GM19328 (cell line): ENCODE results near the gene ANKRD33.
"Not testable (repeated sequence)": the region's sequence is repeated elsewhere in the genome, so short reads cannot be mapped to it uniquely, and the experiment has no call there.

Experiments used
- ATAC-seq: cut with Tn5 transposase; IDR thresholded peaks from one replicate; pipeline ENCODE4 v1.9.1; 2021; ENCODE audit warnings: mild to moderate bottlenecking, moderate library complexity; ENCODE audit not compliant: unreplicated experiment

The ANKRD33 gene

GRCh38 chr12:51874486-51874885 is 13.4 kb upstream of the ANKRD33 start:
- ATAC-seq: no peak

DNA sequence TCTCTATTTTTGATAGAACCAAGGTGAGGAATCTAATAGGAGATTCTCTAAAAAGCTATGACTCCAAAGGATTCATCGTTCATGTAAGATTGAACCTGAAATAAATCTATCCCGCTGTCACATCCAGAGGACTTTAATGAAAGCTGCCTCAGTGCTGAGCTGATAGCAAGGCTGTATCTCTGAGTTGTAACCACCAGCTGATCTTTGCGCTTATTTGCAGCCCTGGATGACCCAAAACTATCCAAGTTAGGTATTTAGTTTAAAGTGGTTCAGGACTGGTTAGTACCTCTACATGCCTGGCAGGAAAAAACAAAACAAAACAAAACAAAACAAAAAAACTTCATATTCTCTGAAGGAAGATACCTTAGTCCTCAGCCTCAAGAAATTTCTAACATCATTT is 8.8 kb upstream of the ANKRD33 start:
- ATAC-seq: no peak

GRCh38 chr12:51883295-51883694 is 4.6 kb upstream of the ANKRD33 start:
- ATAC-seq: no peak

DNA sequence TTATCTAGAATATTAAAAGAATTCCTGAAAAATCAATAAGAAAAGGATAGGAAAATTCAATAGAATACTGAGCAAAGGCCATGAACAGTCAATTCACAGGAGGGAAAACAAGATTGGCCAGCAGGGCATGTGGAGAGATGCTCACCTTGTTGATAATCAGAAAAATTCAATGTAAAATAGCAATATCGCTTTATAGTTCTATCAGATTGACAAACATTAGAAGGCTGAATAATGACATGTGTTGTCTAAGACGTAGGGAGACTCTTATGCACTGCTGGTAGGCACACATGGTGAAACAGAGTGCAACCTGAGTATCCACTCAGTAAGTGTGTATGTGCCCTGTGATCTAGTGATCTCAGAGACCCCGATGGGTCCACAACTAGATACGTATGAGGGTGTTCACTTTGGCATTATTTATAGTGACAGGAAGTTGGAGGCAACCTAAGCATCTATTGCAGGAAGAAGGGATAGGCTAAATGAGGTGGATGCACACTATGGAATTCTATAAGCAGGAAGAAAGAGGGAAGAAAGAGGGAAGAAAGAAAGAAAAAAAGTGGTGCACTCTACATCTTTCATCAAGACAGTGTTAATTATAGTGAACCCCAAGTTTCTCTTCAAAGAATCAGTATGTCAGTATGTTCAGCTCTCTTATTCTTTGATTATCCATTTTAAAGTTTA is 3.8 kb upstream of the ANKRD33 start:
- no peak for ATAC-seq

- ATAC-seq: no peak
Measured at GRCh38 chr12:51884676-51885229, 3.1 kb upstream of the ANKRD33 start.

- not testable (repeated sequence) for ATAC-seq
Measured at GRCh38 chr12:51885294-51886020, 2.4 kb upstream of the ANKRD33 start.

DNA sequence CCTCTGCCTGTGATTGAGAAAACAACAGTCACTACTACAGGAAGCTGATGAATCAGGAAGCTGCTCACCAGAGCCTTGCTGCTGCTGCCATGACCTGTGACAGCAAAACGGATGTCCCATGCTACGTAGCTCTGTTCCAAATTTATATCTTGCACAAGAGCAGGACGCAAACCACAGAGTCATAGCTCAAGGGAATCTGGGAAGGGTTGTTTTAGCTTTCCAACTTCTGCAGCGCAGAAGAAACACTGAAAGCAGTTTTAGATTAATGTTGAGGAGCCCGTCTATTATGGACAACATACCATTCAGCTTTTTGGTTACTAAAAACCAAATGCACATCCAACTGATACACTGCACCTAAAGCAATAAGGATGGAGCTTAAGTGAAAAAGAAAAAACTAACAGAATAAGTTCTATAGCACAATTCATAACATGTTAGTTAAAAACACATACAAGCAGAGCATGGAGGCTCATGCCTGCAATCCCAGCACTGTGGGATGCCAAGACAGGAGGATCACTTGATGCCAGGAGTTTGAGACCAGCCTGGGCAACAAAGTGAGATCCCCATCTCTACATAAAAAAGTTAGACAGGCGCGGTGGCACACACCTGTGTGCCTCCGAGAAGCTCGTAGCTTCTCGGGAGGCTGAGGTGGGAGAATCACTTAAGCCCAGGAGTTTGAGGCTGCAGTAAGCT is 1.7 kb upstream of the ANKRD33 start:
- no peak for ATAC-seq

DNA sequence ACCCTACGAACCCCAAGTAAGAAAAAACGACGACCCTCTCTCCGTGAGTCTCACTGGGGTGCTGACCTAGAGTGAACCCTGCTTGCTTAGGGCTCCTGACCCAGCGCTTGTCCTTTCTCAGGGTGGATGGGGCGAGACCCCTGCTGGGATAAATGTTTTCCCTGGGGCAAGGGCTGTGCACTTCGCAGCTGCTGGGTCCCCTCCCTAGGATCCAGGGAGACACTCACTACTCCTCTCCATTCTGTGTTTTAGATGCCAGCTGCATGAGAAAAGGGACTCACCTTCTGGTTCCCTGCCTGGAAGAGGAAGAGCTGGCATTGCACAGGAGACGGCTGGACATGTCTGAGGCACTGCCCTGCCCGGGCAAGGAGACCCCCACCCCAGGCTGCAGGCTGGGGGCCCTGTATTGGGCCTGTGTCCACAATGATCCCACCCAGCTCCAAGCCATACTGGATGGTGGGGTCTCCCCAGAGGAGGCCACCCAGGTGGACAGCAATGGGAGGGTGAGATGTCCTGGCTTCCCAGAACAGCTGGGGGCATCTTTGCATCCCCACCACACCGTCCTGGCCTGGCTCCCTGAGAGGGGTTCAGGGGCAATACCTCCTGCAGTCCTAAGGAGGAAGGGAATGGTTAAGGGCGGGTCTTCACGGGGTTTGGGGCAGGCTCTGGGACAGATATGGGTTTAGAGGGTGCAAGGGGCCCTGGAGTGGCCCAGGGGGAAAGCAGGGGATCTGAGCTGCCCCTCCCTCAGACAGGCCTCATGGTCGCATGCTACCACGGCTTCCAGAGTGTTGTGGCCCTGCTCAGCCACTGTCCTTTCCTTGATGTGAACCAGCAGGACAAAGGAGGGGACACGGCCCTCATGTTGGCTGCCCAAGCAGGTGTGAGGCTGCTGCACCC is 663 bp downstream of the ANKRD33 start:
- ATAC-seq: no peak

DNA sequence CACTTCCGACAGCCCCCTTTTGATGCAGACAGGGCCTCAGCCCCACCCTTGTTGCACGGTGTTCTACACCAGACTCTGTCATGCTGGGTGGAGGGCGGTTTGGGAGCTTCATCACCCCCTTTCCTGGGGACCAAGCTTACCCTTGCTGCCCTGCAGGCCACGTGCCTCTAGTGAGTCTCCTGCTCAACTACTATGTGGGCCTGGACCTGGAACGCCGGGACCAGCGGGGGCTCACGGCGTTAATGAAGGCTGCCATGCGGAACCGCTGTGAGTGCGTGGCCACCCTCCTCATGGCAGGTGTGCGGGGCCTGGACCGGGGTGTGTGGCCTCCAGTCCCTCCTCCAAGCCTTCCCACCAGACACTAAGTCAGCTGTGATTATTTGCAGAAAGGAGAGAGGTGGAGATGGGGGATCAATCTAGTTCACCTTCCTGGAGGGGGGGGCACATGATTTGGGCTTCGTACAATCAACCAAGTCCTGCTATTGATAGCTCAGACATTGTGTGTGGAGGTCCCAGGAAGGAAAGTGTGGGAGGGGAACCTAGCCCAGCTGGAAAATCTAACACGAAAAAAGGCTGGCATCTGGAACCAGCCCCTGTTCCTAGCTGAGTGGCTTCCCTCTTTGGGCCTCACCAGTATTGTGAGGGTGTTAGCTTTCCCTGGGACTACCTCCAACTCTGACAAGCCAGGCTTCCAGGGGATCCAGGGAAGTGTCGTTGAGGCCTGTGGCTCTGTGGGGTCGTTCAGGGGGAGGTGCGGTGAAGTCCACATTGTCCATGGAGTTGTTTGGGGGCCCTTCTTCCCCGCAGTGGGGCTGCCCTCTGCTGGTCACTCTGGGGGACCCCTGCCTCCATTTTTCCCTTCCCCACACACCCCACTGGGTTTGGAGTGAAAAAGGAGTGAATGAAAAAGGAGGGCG is 1.6 kb downstream of the ANKRD33 start:
- ATAC-seq: no peak

DNA sequence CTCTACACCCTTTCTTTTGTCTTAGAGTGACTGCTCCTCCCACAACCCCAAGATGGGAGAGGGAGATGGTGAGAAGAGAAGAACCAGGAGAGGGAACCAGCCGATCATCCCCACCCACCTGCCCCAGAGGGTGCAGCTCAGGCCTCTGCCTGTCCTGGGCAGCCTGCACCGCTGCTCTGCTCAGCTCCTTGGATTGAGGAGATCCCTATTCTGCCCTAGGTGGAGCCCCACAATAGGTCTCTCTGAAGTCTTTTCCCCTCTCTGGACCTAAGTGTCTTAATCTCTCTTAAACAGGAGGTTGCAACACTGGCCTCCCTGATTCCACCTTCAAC is 2.2 kb downstream of the ANKRD33 start:
- ATAC-seq: no peak

DNA sequence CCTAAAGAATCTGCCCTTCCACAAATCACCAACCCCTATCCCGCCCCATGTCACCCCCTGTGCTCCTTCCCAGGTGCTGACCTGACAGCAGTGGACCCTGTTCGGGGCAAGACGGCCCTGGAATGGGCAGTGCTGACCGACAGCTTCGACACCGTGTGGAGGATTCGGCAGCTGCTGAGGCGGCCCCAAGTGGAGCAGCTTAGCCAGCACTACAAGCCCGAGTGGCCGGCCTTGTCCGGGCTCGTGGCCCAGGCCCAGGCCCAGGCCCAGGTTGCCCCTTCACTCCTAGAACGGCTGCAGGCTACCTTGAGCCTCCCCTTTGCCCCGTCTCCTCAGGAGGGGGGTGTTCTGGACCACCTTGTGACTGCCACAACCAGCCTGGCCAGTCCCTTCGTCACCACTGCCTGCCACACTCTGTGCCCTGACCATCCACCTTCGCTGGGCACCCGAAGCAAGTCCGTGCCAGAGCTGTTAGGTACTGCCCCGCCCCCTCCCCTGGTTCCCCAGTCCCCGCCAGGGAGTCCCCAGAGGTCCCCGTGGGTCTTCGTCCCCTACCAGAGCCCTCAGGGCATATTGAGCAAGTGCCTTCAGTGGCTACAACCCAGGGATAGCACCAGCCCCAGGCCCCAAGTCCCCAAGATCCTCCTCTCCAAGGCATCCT is 2.7 kb downstream of the ANKRD33 start:
- ATAC-seq: no peak

DNA sequence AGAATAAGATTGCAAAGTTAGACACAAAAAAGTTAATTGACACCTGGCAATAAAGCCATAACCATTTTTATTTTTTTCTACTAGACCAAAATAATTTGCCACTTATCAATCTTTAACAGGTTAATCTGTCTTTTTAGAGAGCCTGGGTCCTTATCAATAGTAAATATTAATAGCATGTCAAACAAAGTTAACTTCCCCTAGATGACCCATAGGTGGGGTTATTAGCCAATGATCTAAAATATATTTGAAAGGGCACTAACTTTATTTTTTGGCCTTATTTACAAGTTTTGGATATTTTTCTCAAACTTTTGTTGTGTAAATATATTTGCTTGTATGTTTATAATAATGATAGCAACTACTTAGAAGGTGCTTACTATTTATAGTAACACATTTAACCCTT is 3.9 kb downstream of the ANKRD33 start:
- no peak for ATAC-seq

GRCh38 chr12:51893786-51894185 is 5.9 kb downstream of the ANKRD33 start:
- no peak for ATAC-seq

DNA sequence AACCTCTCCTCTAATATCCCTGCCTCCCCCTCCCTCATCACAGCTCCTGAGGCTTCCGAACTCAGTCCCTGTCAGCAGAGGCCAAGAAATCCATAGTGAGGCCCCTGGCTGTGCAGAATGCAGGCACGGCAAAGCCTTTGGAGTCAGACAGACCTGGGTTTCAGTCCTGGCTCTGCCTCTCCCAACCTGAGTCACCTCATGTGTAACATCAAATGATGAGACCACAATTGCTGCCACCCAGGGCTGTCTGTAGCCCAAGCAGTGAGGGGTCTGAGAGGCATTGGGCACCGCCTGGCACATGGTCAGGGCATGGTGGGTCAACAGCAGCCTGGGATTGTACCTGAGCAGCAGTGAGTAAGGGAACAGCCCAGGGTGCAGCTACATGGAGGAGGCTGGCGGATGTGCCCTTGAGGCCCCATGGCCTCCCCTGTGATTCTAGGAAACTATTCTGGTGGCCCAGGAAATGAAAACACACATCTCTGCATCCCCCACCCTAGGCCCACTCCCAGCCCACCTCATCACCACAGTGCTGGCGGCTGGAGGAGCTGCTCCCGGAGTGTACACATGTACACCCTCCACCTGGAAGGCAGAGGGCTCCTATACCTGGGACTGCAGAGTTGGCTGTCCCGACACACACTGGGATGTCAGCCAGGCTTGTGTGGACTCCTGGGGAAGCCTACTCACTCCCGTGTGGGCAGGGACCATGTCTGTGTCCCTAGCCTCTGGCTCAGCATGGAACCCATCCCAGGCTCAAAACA is 7.7 kb downstream of the ANKRD33 start:
- no peak for ATAC-seq

DNA sequence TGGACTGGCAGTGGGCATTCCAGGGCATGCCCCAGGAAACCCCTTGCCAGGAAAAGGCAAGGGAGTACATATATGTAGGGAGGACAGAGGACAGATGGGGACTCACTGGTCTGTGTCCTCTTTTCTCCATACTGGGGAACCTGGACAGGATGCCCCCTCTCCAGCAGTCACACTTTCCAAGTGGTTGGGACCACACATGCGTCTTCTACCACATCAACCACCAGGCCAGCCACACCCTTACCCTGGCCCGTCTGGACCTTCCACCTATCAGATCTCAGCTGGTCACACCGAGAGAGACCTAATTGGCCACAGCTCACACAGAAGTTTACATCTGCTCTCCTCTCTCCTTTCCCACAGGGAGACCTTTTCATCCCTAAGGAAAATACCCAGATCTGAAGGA is 8.3 kb downstream of the ANKRD33 start:
- ATAC-seq: no peak

GRCh38 chr12:51897181-51897580 is 9.3 kb downstream of the ANKRD33 start:
- no peak for ATAC-seq

DNA sequence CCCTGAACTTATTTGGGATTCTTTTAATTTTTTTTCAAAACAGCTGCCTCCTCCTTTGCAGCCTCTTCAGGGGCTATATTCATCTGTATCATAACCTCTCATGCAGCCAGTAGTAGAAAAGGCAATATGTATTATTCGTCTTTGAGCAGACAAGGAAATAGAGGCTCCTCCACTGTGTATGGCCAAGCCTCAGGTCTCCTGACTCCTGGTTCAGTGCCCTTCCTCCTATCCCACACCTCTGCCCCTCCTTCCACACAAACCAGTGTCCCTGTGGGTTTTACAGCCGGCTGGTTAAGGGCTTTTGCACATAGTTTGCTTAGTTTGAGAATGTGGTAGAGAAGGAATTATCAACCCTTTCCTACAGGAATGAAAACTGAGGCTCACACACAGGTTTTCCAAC is 10.6 kb downstream of the ANKRD33 start:
- ATAC-seq: no peak

DNA sequence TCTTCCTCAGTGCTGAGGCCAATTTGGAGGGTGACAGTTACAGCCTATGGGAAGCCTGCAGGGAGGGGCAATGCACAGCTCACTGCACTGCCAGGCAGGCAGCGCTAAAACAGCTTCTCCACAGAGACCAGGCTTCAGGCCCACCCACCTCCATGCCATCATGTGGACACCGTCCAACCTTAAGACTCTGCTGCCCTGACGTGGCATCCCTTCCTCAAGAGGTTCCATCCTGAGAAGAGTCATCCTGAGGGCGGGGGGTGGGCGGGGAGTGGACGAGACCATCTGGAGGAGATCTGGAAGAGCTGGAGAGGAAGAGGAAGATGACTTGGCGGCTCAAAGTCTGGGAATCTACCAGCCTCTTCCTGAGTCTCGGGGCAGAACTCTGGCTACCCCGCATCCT is 11.0 kb downstream of the ANKRD33 start:
- ATAC-seq: no peak
